HG02885 (cell line): ENCODE results near the gene TRPM3.
A peak's percentile ranks its signal among the peaks of the same experiment; 100 is the strongest.

ENCODE experiments used
- ATAC-seq: cut with Tn5 transposase; IDR thresholded peaks from one replicate; pipeline ENCODE4 v1.9.1; 2021; ENCODE audit warnings: mild to moderate bottlenecking; ENCODE audit not compliant: unreplicated experiment, poor library complexity

TRPM3 gene

GRCh38 chr9:70951749-70952727 lies 169.4 kb downstream of the TRPM3 start:
- ATAC-seq, result no peak

GRCh38 chr9:70950270-70950669 lies 171.2 kb downstream of the TRPM3 start:
- ATAC-seq, result no peak

GRCh38 chr9:70949239-70949638 lies 172.2 kb downstream of the TRPM3 start:
- ATAC-seq, result peak; percentile 70

GRCh38 chr9:70948744-70949143 lies 172.7 kb downstream of the TRPM3 start:
- ATAC-seq, result no peak

GRCh38 chr9:70947511-70947910 lies 173.9 kb downstream of the TRPM3 start:
- ATAC-seq, result no peak

GRCh38 chr9:70947086-70947485 lies 174.3 kb downstream of the TRPM3 start:
- ATAC-seq, result no peak

GRCh38 chr9:70945301-70945700 lies 176.1 kb downstream of the TRPM3 start:
- no peak for ATAC-seq

- ATAC-seq, result no peak
Measured at GRCh38 chr9:70941191-70941590, 180.2 kb downstream of the TRPM3 start.

GRCh38 chr9:70940605-70941004 lies 180.8 kb downstream of the TRPM3 start:
- ATAC-seq, result no peak

- ATAC-seq, result no peak
Measured at GRCh38 chr9:70936536-70936935, 184.9 kb downstream of the TRPM3 start.

- no peak for ATAC-seq
Measured at GRCh38 chr9:70935856-70936255, 185.6 kb downstream of the TRPM3 start.

- ATAC-seq, result no peak
Measured at GRCh38 chr9:70934642-70935041, 186.8 kb downstream of the TRPM3 start.

GRCh38 chr9:70933321-70933720 lies 188.1 kb downstream of the TRPM3 start:
- ATAC-seq, result no peak

GRCh38 chr9:70932097-70932496 lies 189.3 kb downstream of the TRPM3 start:
- no peak for ATAC-seq

GRCh38 chr9:70927530-70927929 lies 193.9 kb downstream of the TRPM3 start:
- no peak for ATAC-seq

- ATAC-seq, result peak; percentile 97
Measured at GRCh38 chr9:70924895-70925547, 196.4 kb downstream of the TRPM3 start.

GRCh38 chr9:70924380-70924779 lies 197.0 kb downstream of the TRPM3 start:
- ATAC-seq, result no peak

GRCh38 chr9:70923961-70924360 lies 197.5 kb downstream of the TRPM3 start:
- no peak for ATAC-seq

- ATAC-seq, result no peak
Measured at GRCh38 chr9:70921136-70921535, 200.3 kb downstream of the TRPM3 start.

- ATAC-seq, result no peak
Measured at GRCh38 chr9:70917277-70917676, 204.1 kb downstream of the TRPM3 start.

GRCh38 chr9:70911791-70912190 lies 209.6 kb downstream of the TRPM3 start:
- ATAC-seq, result no peak
